Lung (tissue), 12 donors: Measurements from ENCODE around the gene SLCO2A1. TPM values are rescaled to one million over a fixed set of nuclear protein-coding genes. Genes with fewer than 3 reads are reported as not detected.
A peak's percentile ranks its signal among the peaks of the same experiment; 100 is the strongest.

ENCODE experiments used
- ATAC-seq: fragments of 200-7000 bp; cut with Tn5 transposase; one replicate; pipeline ENCODE4 v1.9.1; 2020; ENCODE audit warnings: moderate number of reproducible peaks; ENCODE audit not compliant: insufficient read depth, low FRiP score
- DNase-seq, 3 donors: peaks; one replicate each; pipeline ENCODE4 v3.0.0-alpha.2; 2013 to 2017
- H3K27ac ChIP-seq, 2 donors: one replicate each; pipeline ENCODE4 v1.5.1; 2013; ENCODE audit warnings: mild to moderate bottlenecking in 2 of 2, moderate library complexity in 2 of 2, control low read depth in 1 of 2, inconsistent platforms in 1 of 2, low read depth in 1 of 2, low read length in 1 of 2
- H3K27me3 ChIP-seq, 3 donors: one replicate each; pipeline ENCODE4 v1.5.1; 2013; ENCODE audit warnings: low read length in 2 of 3; ENCODE audit not compliant: control insufficient read depth in 3 of 3, insufficient read depth in 3 of 3
- H3K36me3 ChIP-seq, 4 donors: one replicate each; pipeline ENCODE4 v1.5.1; 2013; ENCODE audit warnings: low read length in 4 of 4, mild to moderate bottlenecking in 1 of 4, moderate library complexity in 1 of 4; ENCODE audit not compliant: control insufficient read depth in 4 of 4, insufficient read depth in 4 of 4
- H3K4me1 ChIP-seq, 5 donors: one replicate each; pipeline ENCODE4 v1.5.1; 2013; ENCODE audit warnings: low read length in 5 of 5, mild to moderate bottlenecking in 2 of 5, moderate library complexity in 1 of 5; ENCODE audit not compliant: control insufficient read depth in 5 of 5, insufficient read depth in 5 of 5
- H3K4me3 ChIP-seq: one replicate; pipeline ENCODE4 v1.5.1; 2013; ENCODE audit warnings: mild to moderate bottlenecking, control low read depth, moderate library complexity
- H3K9ac ChIP-seq, 2 donors: one replicate each; pipeline ENCODE4 v1.5.1; 2013; ENCODE audit warnings: low read length in 2 of 2, control low read depth in 1 of 2; ENCODE audit not compliant: insufficient read depth in 1 of 2
- H3K9me3 ChIP-seq, 4 donors: one replicate each; pipeline ENCODE4 v1.5.1; 2013; ENCODE audit warnings: low read length in 3 of 4, mild to moderate bottlenecking in 1 of 4, moderate library complexity in 1 of 4; ENCODE audit not compliant: control insufficient read depth in 4 of 4, insufficient read depth in 3 of 4
- CTCF ChIP-seq: IDR thresholded peaks from 2 replicates; pipeline ENCODE4 v1.5.1; 2012; ENCODE audit warnings: mild to moderate bottlenecking; ENCODE audit errors: control extremely low read depth, extremely low read depth
- WGBS, 2 donors: extraction: QIAGEN DNeasy Blood & Tissue Kit; methylation state at CpG; one replicate each; pipeline ENCODE4 v1.1.7; 2013; 5-methylcytosine and 5-hydroxymethylcytosine counted together
- polyA plus RNA-seq, 2 donors: library from polyadenylated mRNA; stranded (reverse); fragments of 200-250 nt; gene quantifications; one replicate each; pipeline ENCODE4 v1.2.1, GENCODE V29; 2013
- total RNA-seq, 2 donors: library from RNA; depleted of rRNA in 1 of 2; stranded (reverse); fragments of >200 nt in 1 of 2; gene quantifications; one replicate each; pipeline ENCODE4 v1.2.1, GENCODE V29; 2014 to 2021
- donor health status: control.
- donor health status: control.
- donor health status: Bipolar disorder and iron deficiency.
- donor health status: healthy.
- donor health status: DM: yes; HTN: yes; CAD: no.

Gene SLCO2A1
- total and polyA plus RNA-seq, 4 donors: 27.2 to 131 (median 42.7) TPM

GRCh38 chr3:134059671-134060560, 30.2 kb upstream of the SLCO2A1 start:
- ATAC-seq (no peak), DNase-seq (peak in 1 of 3 donors; percentile 34)
- no peaks in the 10 kb centered on the region for H3K9me3 ChIP-seq
- H3K4me3 ChIP-seq: no peak overlapping the region
- TF ChIP-seq CTCF: no peak
- peaks cover 2 to 30% (median 12%) of the 10 kb centered on the region in 5 donors for H3K4me1 ChIP-seq
- H3K27me3 ChIP-seq: no peaks in the 10 kb centered on the region
- no peak overlapping the region for H3K27ac ChIP-seq
- no peaks in the 10 kb centered on the region for H3K36me3 ChIP-seq
- H3K9ac ChIP-seq: no peak overlapping the region
- 67 to 73% methylated on average over 9 of the region's 9 CpGs for WGBS, 2 donors

GRCh38 chr3:134059035-134059601, 29.4 kb upstream of the SLCO2A1 start:
- 53 to 68% methylated on average over 3 of the region's 3 CpGs for WGBS, 2 donors
- Histone ChIP-seq H3K36me3 (no peaks in the 10 kb centered on the region), H3K9me3 (no peaks in the 10 kb centered on the region), H3K4me3 (no peak overlapping the region), H3K9ac (no peak overlapping the region), H3K27me3 (no peaks in the 10 kb centered on the region), H3K27ac (peak overlapping the region in 1 of 2 donors; percentile 26), H3K4me1 (peaks cover 2 to 30% (median 12%) of the 10 kb centered on the region in 5 donors)
- DNase-seq: peak in 1 of 3 donors; percentile 40
- TF ChIP-seq CTCF: no peak
- no peak for ATAC-seq

GRCh38 chr3:134057654-134058110, 28.0 kb upstream of the SLCO2A1 start:
- 70 to 80% methylated on average over 7 of the region's 7 CpGs for WGBS, 2 donors
- no peak for ATAC-seq
- no peak overlapping the region for H3K9ac ChIP-seq

More at GRCh38 chr3:134057654-134058110, 28.0 kb upstream of the SLCO2A1 start:
- no peak for DNase-seq
- Histone ChIP-seq H3K27ac (peak overlapping the region in 1 of 2 donors; percentile 21), H3K36me3 (no peaks in the 10 kb centered on the region), H3K27me3 (no peaks in the 10 kb centered on the region), H3K4me3 (no peak overlapping the region), H3K9me3 (no peaks in the 10 kb centered on the region), H3K4me1 (peaks cover 2 to 30% (median 12%) of the 10 kb centered on the region in 5 donors)
- no peak for TF ChIP-seq CTCF
